HG03135 (cell line): Measurements from ENCODE around the gene MYO9B.

ENCODE experiments used
- ATAC-seq: cut with Tn5 transposase; IDR thresholded peaks from one replicate; pipeline ENCODE4 v1.9.1; 2021; ENCODE audit warnings: mild to moderate bottlenecking, moderate library complexity; ENCODE audit not compliant: unreplicated experiment

MYO9B gene

GRCh38 chr19:17260842-17261325, 185.3 kb downstream of the MYO9B start:
- no peak for ATAC-seq

- ATAC-seq, result no peak
Observed at GRCh38 chr19:17262557-17262956, 187.0 kb downstream of the MYO9B start.
